ENCODE results near the gene IFNA2. TPM values are rescaled to one million over a fixed set of nuclear protein-coding genes. Genes with fewer than 3 reads are reported as not detected.

IFNA2 gene
- total RNA-seq, 2 donors from 2014 or later: not detected

- H3K9me3 ChIP-seq (ENCODE audit: control insufficient read depth, low read length): no peaks in the 10 kb centered on the region
- Mint-ChIP-seq H3K27me3 (ENCODE audit: insufficient read depth) (peaks cover 29% of the 10 kb centered on the region), H3K4me3 (no peak overlapping the region), H3K9me3 (no peaks in the 10 kb centered on the region), H3K36me3 (ENCODE audit: low read depth) (no peaks in the 10 kb centered on the region), H3K4me1 (no peaks in the 10 kb centered on the region), H3K27ac (no peak overlapping the region)
- no peak for DNase-seq
- 80 to 86% methylated on average over 4 of the region's 4 CpGs for WGBS, 2 experiments (ENCODE audit: insufficient coverage in 1 of 2, insufficient read length in 1 of 2)
- no peak overlapping the region for H3K9ac ChIP-seq (ENCODE audit: extremely low read depth, low read length, poor library complexity, severe bottlenecking)
- H3K27me3 ChIP-seq (ENCODE audit: control insufficient read depth, insufficient read depth, low read length, poor library complexity, severe bottlenecking): peaks cover 12% of the 10 kb centered on the region
- H3K4me1 ChIP-seq (ENCODE audit: control insufficient read depth, insufficient read depth, low read length): no peaks in the 10 kb centered on the region
- H3K4me3 ChIP-seq (ENCODE audit: low read length): no peak overlapping the region
- TF ChIP-seq CTCF (conservative IDR thresholded peaks at IDR 0.05): no peak
- no peaks in the 10 kb centered on the region for H3K36me3 ChIP-seq (ENCODE audit: control insufficient read depth, insufficient read depth, low read length)
- H3K27ac ChIP-seq (ENCODE audit: low read depth, low read length): no peak overlapping the region
Observed at GRCh38 chr9:21413151-21413550, 28.0 kb upstream of the IFNA2 start.

DNA sequence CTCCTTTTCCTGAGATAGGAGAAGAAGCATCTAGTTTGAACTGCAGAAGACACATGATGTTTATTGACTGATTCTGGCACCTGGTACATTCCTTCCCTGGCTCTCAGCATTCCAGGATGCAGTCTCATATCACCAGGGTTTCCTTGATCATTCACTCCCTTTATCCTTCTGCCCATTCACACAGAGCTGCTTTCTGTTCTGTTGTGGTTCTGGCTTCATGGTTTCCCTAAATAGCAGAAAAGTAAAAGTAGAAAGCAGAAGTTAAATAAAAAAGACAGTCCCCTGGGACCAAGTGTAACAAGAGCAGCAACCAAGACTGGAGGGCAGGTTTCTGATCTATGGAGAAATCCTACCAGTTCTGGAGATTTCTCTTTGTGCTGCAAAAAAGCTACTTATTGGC is 26.9 kb upstream of the IFNA2 start:
- no peak overlapping the region for H3K4me3 Mint-ChIP-seq
- H3K9me3 Mint-ChIP-seq: no peaks in the 10 kb centered on the region
- H3K36me3 ChIP-seq (ENCODE audit: control insufficient read depth, insufficient read depth, low read length): no peaks in the 10 kb centered on the region
- no peak for TF ChIP-seq CTCF (conservative IDR thresholded peaks at IDR 0.05)
- H3K9me3 ChIP-seq (ENCODE audit: control insufficient read depth, low read length): no peaks in the 10 kb centered on the region
- H3K27ac ChIP-seq (ENCODE audit: low read depth, low read length): no peak overlapping the region
- H3K27me3 Mint-ChIP-seq (ENCODE audit: insufficient read depth): peaks cover 34% of the 10 kb centered on the region
- no peaks in the 10 kb centered on the region for H3K4me1 Mint-ChIP-seq
- H3K9ac ChIP-seq (ENCODE audit: extremely low read depth, low read length, poor library complexity, severe bottlenecking): no peak overlapping the region
- DNase-seq: no peak
- H3K4me3 ChIP-seq (ENCODE audit: low read length): no peak overlapping the region
- H3K27me3 ChIP-seq (ENCODE audit: control insufficient read depth, insufficient read depth, low read length, poor library complexity, severe bottlenecking): peaks cover 18% of the 10 kb centered on the region
- H3K36me3 Mint-ChIP-seq (ENCODE audit: low read depth): no peaks in the 10 kb centered on the region
- no peak overlapping the region for H3K27ac Mint-ChIP-seq
- H3K4me1 ChIP-seq (ENCODE audit: control insufficient read depth, insufficient read depth, low read length): no peaks in the 10 kb centered on the region

DNA sequence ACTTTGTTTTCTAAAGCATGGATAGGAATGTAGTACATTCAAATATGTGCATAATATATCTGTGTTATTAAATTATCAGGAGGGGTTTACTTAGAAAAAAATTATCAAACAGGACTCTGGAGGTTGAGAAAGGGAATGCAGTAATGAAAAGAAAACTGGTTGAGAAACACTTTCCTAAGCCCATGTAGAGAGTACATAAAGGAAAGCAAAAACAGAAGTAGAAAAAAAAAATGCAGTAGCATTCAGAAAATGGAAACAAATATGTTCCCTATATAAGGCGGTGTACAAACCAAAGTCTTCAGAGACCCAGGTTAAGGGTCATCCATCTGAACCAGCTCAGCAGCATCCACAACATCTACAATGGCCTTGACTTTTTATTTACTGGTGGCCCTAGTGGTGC is 23.6 kb upstream of the IFNA2 start, which contains the start of gene IFNA8:
Gene IFNA8 (plus strand): TSS at position 301 of the 400 bp plus-strand sequence. CDS start 60 bp downstream, at position 361.
- no peaks in the 10 kb centered on the region for H3K4me1 ChIP-seq (ENCODE audit: control insufficient read depth, insufficient read depth, low read length)
- WGBS, 2 experiments (ENCODE audit: insufficient coverage in 1 of 2, insufficient read length in 1 of 2): 86 to 96% methylated on average over 1 of the region's 1 CpG
- no peak within 1 kb of the TSS for H3K27ac ChIP-seq (ENCODE audit: low read depth, low read length)
- Mint-ChIP-seq H3K36me3 (ENCODE audit: low read depth) (no peaks in the 10 kb centered on the region), H3K27ac (no peak within 1 kb of the TSS), H3K4me1 (no peaks in the 10 kb centered on the region), H3K9me3 (no peaks in the 10 kb centered on the region), H3K27me3 (ENCODE audit: insufficient read depth) (peaks cover 52% of the 10 kb centered on the region), H3K4me3 (no peak within 1 kb of the TSS)
- no peak within 1 kb of the TSS for H3K4me3 ChIP-seq (ENCODE audit: low read length)
- TF ChIP-seq CTCF (conservative IDR thresholded peaks at IDR 0.05): no peak
- H3K9me3 ChIP-seq (ENCODE audit: control insufficient read depth, low read length): no peaks in the 10 kb centered on the region
- peaks cover 39% of the 10 kb centered on the region for H3K27me3 ChIP-seq (ENCODE audit: control insufficient read depth, insufficient read depth, low read length, poor library complexity, severe bottlenecking)
- no peak for DNase-seq
- no peak within 1 kb of the TSS for H3K9ac ChIP-seq (ENCODE audit: extremely low read depth, low read length, poor library complexity, severe bottlenecking)
- no peaks in the 10 kb centered on the region for H3K36me3 ChIP-seq (ENCODE audit: control insufficient read depth, insufficient read depth, low read length)
